Measurements from ENCODE around the gene ZNF414. TPM values are rescaled to one million over a fixed set of nuclear protein-coding genes. Genes with fewer than 3 reads are reported as not detected.
A peak's percentile ranks its signal among the peaks of the same experiment; 100 is the strongest.

The ZNF414 gene
- total and polyA plus RNA-seq, 2 donors (not counting 1 experiment from before 2014, with no cell fraction given), result 43.8 to 52.0 TPM

- no peak overlapping the region for H3K27ac Mint-ChIP-seq
- H3K4me1 ChIP-seq (ENCODE audit: control insufficient read depth in 2 of 2, insufficient read depth in 2 of 2, low read length in 2 of 2), result peaks cover 4 to 10% of the 10 kb centered on the region in 2 donors
- H3K79me2 ChIP-seq (ENCODE audit: control insufficient read depth, insufficient read depth, low read length), result no peaks in the 10 kb centered on the region
- H3K4me1 Mint-ChIP-seq, result peaks cover 6% of the 10 kb centered on the region
- peaks cover 0 to 5% (median 2%) of the 10 kb centered on the region in 4 experiments for H3K27me3 ChIP-seq (replicated peaks in 1 of 4; ENCODE audit: control extremely low read depth in 1 of 4, control insufficient read depth in 3 of 4, insufficient read depth in 4 of 4, low read length in 3 of 4)
- no peaks in the 10 kb centered on the region for H3K9me3 Mint-ChIP-seq (ENCODE audit: insufficient read depth)
- no peak overlapping the region for H3K27ac ChIP-seq (ENCODE audit: low read length in 2 of 2)
- no peak overlapping the region for H3K9ac ChIP-seq (ENCODE audit: low read length)
- H3K4me2 ChIP-seq (replicated peaks; ENCODE audit: low read depth, low read length, poor library complexity, severe bottlenecking), result no peak overlapping the region
- ATAC-seq (ENCODE audit: low read depth) (no peak), DNase-seq (no peak)
- POLR2A ChIA-PET, result no interaction called here
- no peaks in the 10 kb centered on the region for H4K20me1 ChIP-seq (ENCODE audit: control insufficient read depth, insufficient read depth, low read length, poor library complexity, severe bottlenecking)
- CTCF ChIA-PET, result no interaction called here
- no peaks in the 10 kb centered on the region for H3K36me3 ChIP-seq (replicated peaks in 1 of 2; ENCODE audit: control extremely low read depth in 1 of 2, control insufficient read depth in 1 of 2, extremely low read depth in 1 of 2, insufficient read depth in 2 of 2, low read length in 1 of 2)
- intact Hi-C loops (cut with micrococcal nuclease), result no loop called here
- no peak for TF ChIP-seq EZH2 (IDR thresholded peaks at IDR 0.05; ENCODE audit: borderline replicate concordance, insufficient read depth, low read depth, low read length, poor library complexity, severe bottlenecking)
- TF ChIP-seq, protein P1, sequence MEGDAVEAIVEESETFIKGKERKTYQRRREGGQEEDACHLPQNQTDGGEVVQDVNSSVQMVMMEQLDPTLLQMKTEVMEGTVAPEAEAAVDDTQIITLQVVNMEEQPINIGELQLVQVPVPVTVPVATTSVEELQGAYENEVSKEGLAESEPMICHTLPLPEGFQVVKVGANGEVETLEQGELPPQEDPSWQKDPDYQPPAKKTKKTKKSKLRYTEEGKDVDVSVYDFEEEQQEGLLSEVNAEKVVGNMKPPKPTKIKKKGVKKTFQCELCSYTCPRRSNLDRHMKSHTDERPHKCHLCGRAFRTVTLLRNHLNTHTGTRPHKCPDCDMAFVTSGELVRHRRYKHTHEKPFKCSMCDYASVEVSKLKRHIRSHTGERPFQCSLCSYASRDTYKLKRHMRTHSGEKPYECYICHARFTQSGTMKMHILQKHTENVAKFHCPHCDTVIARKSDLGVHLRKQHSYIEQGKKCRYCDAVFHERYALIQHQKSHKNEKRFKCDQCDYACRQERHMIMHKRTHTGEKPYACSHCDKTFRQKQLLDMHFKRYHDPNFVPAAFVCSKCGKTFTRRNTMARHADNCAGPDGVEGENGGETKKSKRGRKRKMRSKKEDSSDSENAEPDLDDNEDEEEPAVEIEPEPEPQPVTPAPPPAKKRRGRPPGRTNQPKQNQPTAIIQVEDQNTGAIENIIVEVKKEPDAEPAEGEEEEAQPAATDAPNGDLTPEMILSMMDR (IDR thresholded peaks at IDR 0.05), result no peak
- no peaks in the 10 kb centered on the region for H3K27me3 Mint-ChIP-seq
- H3K4me3 ChIP-seq (ENCODE audit: control extremely low read depth in 1 of 5, extremely low read depth in 1 of 5, insufficient read depth in 1 of 5, low read depth in 2 of 5, low read length in 4 of 5), result no peak overlapping the region
- no peaks in the 10 kb centered on the region for H3K9me3 ChIP-seq (ENCODE audit: control extremely low read depth in 1 of 3, control insufficient read depth in 2 of 3, insufficient read depth in 1 of 3, low read length in 2 of 3)
- no peak overlapping the region for H2AFZ ChIP-seq (ENCODE audit: insufficient read depth, low read depth, low read length, poor library complexity, severe bottlenecking)
- H3K4me3 Mint-ChIP-seq, result no peak overlapping the region
- 91% methylated on average over 22 of the region's 22 CpGs for WGBS (ENCODE audit: insufficient coverage)
These were observed 15.7 kb downstream of the ZNF414 start for GRCh38 chr19:8498295-8498694.

- no peak overlapping the region for H3K4me3 Mint-ChIP-seq
These were observed 19.8 kb downstream of the ZNF414 start for GRCh38 chr19:8494158-8494557.

More at GRCh38 chr19:8494158-8494557, 19.8 kb downstream of the ZNF414 start:
- peaks cover 0 to 4% (median 0%) of the 10 kb centered on the region in 3 donors for H3K9me3 ChIP-seq (ENCODE audit: control extremely low read depth in 1 of 3, control insufficient read depth in 2 of 3, insufficient read depth in 1 of 3, low read length in 2 of 3)
- peak overlapping the region; percentile 24 for H2AFZ ChIP-seq (ENCODE audit: insufficient read depth, low read depth, low read length, poor library complexity, severe bottlenecking)
- no peaks in the 10 kb centered on the region for H3K79me2 ChIP-seq (ENCODE audit: control insufficient read depth, insufficient read depth, low read length)
- no peak overlapping the region for H3K9ac ChIP-seq (ENCODE audit: low read length)
- no peak for ATAC-seq (ENCODE audit: low read depth)
- no peak overlapping the region for H3K27ac ChIP-seq (ENCODE audit: low read length in 2 of 2)
- 10% methylated on average over 4 of the region's 7 CpGs for WGBS (ENCODE audit: insufficient coverage)
- ChIA-PET POLR2A (no interaction called here), CTCF (interaction anchor here (0.6 to 1.6 kb wide), 5 partner anchors 11 to 140 kb away, joined by 3 to 5 read pairs (median 4); no protein-coding TSS in a partner anchor)
- H3K27me3 ChIP-seq (replicated peaks in 1 of 4; ENCODE audit: control extremely low read depth in 1 of 4, control insufficient read depth in 3 of 4, insufficient read depth in 4 of 4, low read length in 3 of 4), result no peaks in the 10 kb centered on the region
- Mint-ChIP-seq H3K4me1 (peaks cover 6% of the 10 kb centered on the region), H3K27ac (no peak overlapping the region), H3K27me3 (no peaks in the 10 kb centered on the region), H3K9me3 (ENCODE audit: insufficient read depth) (no peaks in the 10 kb centered on the region)
- H3K36me3 ChIP-seq (replicated peaks in 1 of 2; ENCODE audit: control extremely low read depth in 1 of 2, control insufficient read depth in 1 of 2, extremely low read depth in 1 of 2, insufficient read depth in 2 of 2, low read length in 1 of 2), result no peaks in the 10 kb centered on the region
- TF ChIP-seq EZH2 (IDR thresholded peaks at IDR 0.05; ENCODE audit: borderline replicate concordance, insufficient read depth, low read depth, low read length, poor library complexity, severe bottlenecking), result no peak
- TF ChIP-seq, protein P1 (IDR thresholded peaks at IDR 0.05), result no peak
- H3K4me2 ChIP-seq (replicated peaks; ENCODE audit: low read depth, low read length, poor library complexity, severe bottlenecking), result peak overlapping the region; percentile 32
- H3K4me1 ChIP-seq (ENCODE audit: control insufficient read depth in 2 of 2, insufficient read depth in 2 of 2, low read length in 2 of 2), result peaks cover 4% of the 10 kb centered on the region in 2 donors
- no peak overlapping the region for H3K4me3 ChIP-seq (ENCODE audit: control extremely low read depth in 1 of 5, extremely low read depth in 1 of 5, insufficient read depth in 1 of 5, low read depth in 2 of 5, low read length in 4 of 5)
- no peak for DNase-seq
- intact Hi-C loops (cut with micrococcal nuclease), result no loop called here
- H4K20me1 ChIP-seq (ENCODE audit: control insufficient read depth, insufficient read depth, low read length, poor library complexity, severe bottlenecking), result no peaks in the 10 kb centered on the region

All from B cell (primary cell).